Measurements from ENCODE around the gene ADAMTS12.

GRCh38 chr5:33725806-33726205 is 166.0 kb downstream of the ADAMTS12 start:
- TF ChIP-seq CTCF (IDR thresholded peaks at IDR 0.05) = no peak
- TF ChIP-seq POLR2AphosphoS5 (IDR thresholded peaks at IDR 0.05; ENCODE audit: low read depth, low read length) = no peak
- no peak for TF ChIP-seq SIN3A (IDR thresholded peaks at IDR 0.05; ENCODE audit: borderline replicate concordance, insufficient read depth, low read depth, low read length)
- TF ChIP-seq TCF7L2 (IDR thresholded peaks at IDR 0.05; ENCODE audit: low read depth, low read length) = no peak
- TF ChIP-seq REST (IDR thresholded peaks at IDR 0.05; ENCODE audit: insufficient read depth in 1 of 2, low read depth in 2 of 2, low read length in 1 of 2) = no peak
